Measurements from ENCODE around the gene SGTA.
A peak's percentile ranks its signal among the peaks of the same experiment; 100 is the strongest.

Gene SGTA

GRCh38 chr19:2724148-2724557, 58.9 kb downstream of the SGTA start:
- no peak; the same call in 1 of the 2 replicates for TF ChIP-seq CTCF (IDR thresholded peaks at IDR 0.05; ENCODE audit: low read depth, low read length)
- DNase-seq (ENCODE audit: extremely low read depth, low read depth) = no peak

- TF ChIP-seq CTCF (IDR thresholded peaks at IDR 0.05; ENCODE audit: low read depth, low read length) = no peak
- DNase-seq (ENCODE audit: extremely low read depth, low read depth) = no peak
Measured at GRCh38 chr19:2723747-2724146, 59.3 kb downstream of the SGTA start.

- TF ChIP-seq CTCF (IDR thresholded peaks at IDR 0.05; ENCODE audit: low read depth, low read length) = no peak
- DNase-seq (ENCODE audit: extremely low read depth, low read depth) = no peak
Measured at GRCh38 chr19:2723345-2723715, 59.7 kb downstream of the SGTA start.

- no peak for TF ChIP-seq CTCF (IDR thresholded peaks at IDR 0.05; ENCODE audit: low read depth, low read length)
- DNase-seq (ENCODE audit: extremely low read depth, low read depth) = peak; percentile 52
Measured at GRCh38 chr19:2722541-2723344, 60.3 kb downstream of the SGTA start.

- TF ChIP-seq CTCF (IDR thresholded peaks at IDR 0.05; ENCODE audit: low read depth, low read length) = no peak
- no peak for DNase-seq (ENCODE audit: extremely low read depth, low read depth)
Measured at GRCh38 chr19:2721570-2722540, 61.2 kb downstream of the SGTA start.

- no peak for TF ChIP-seq CTCF (IDR thresholded peaks at IDR 0.05; ENCODE audit: low read depth, low read length)
- no peak for DNase-seq (ENCODE audit: extremely low read depth, low read depth)
Measured at GRCh38 chr19:2720777-2721569, 62.1 kb downstream of the SGTA start, which contains the start of gene DIRAS1. Gene DIRAS1, minus strand, starts transcription at chr19:2721372. Its CDS starts 3,566 bp downstream, at chr19:2717806.

Data from AG09319 (cell line).